Neural cell (in vitro differentiated cells): Measurements from ENCODE around the gene DNAJC18. TPM values are rescaled to one million over a fixed set of nuclear protein-coding genes. Genes with fewer than 3 reads are reported as not detected.

ENCODE experiments used
- H2AFZ ChIP-seq: fragments of 200-600, 300-800 bp; sonication (generic), shearing (Covaris generic); 2 replicates; pipeline ENCODE4 v1.6.0; 2014; ENCODE audit warnings: low read depth, mild to moderate bottlenecking, antibody characterized with exemption, low read length, moderate library complexity
- H3F3A ChIP-seq: fragments of 200-600 bp; shearing (Covaris generic); 2 replicates; pipeline ENCODE4 v1.6.1; 2016; ENCODE audit warnings: mild to moderate bottlenecking, moderate library complexity, mixed read lengths, antibody characterized with exemption, low read length; ENCODE audit not compliant: insufficient read depth, poor library complexity, severe bottlenecking
- H3K27ac ChIP-seq: fragments of 200-600, 300-800 bp; sonication (generic), shearing (Covaris generic); 2 replicates; pipeline ENCODE4 v1.5.1; 2014; ENCODE audit warnings: mild to moderate bottlenecking, low read length, moderate library complexity
- H3K27me3 ChIP-seq: fragments of 300-800, 200-600 bp; sonication (generic), shearing (Covaris generic); 2 replicates; pipeline ENCODE4 v1.6.0; 2014; ENCODE audit warnings: mild to moderate bottlenecking, low read depth, low read length, moderate library complexity; ENCODE audit not compliant: insufficient read depth
- H3K36me3 ChIP-seq: fragments of 300-800, 200-600 bp; sonication (generic), shearing (Covaris generic); 2 replicates; pipeline ENCODE4 v1.5.1; 2014; ENCODE audit warnings: mild to moderate bottlenecking, antibody characterized with exemption, low read length, moderate library complexity; ENCODE audit not compliant: insufficient read depth
- H3K4me2 ChIP-seq: fragments of 300-800, 200-600 bp; sonication (generic), shearing (Covaris generic); 2 replicates; pipeline ENCODE4 v1.6.0; 2014; ENCODE audit warnings: mild to moderate bottlenecking, low read length
- H3K4me3 ChIP-seq: fragments of 300-800, 200-600 bp; sonication (generic), shearing (Covaris generic); 2 replicates; pipeline ENCODE4 v1.5.1; 2014; ENCODE audit warnings: mild to moderate bottlenecking, low read length, moderate library complexity
- H3K79me2 ChIP-seq: fragments of 200-600 bp; shearing (Covaris generic); replicated peaks from 2 replicates; pipeline ENCODE4 v1.6.0; 2014; ENCODE audit warnings: mild to moderate bottlenecking, low read length, moderate library complexity; ENCODE audit not compliant: insufficient read depth
- H3K9ac ChIP-seq: fragments of 300-800, 200-600 bp; sonication (generic), shearing (Covaris generic); 2 replicates; pipeline ENCODE4 v1.6.1; 2016; ENCODE audit warnings: mild to moderate bottlenecking, low read length, mixed read lengths
- H3K9me2 ChIP-seq: fragments of 200-600 bp; shearing (Covaris generic); 2 replicates; pipeline ENCODE4 v1.6.1; 2016; ENCODE audit warnings: mild to moderate bottlenecking, low read length, mixed read lengths; ENCODE audit not compliant: insufficient read depth
- H3K9me3 ChIP-seq: fragments of 200-600, 300-800 bp; sonication (generic), shearing (Covaris generic); 2 replicates; pipeline ENCODE4 v1.6.1; 2016; ENCODE audit warnings: mild to moderate bottlenecking, mixed run types, low read length, moderate library complexity, mixed read lengths
- H4K20me1 ChIP-seq: fragments of 200-600 bp; shearing (Covaris generic); 2 replicates; pipeline ENCODE4 v1.6.1; 2016; ENCODE audit warnings: mild to moderate bottlenecking, mixed run types; ENCODE audit not compliant: insufficient read depth
- CTCF ChIP-seq: fragments of 450-650 bp; IDR thresholded peaks from 2 replicates; pipeline ENCODE4 v1.5.1; 2014; ENCODE audit warnings: antibody characterized with exemption, mild to moderate bottlenecking, moderate library complexity; ENCODE audit not compliant: poor library complexity, severe bottlenecking
- EP300 ChIP-seq: fragments of 450-650 bp; conservative IDR thresholded peaks from 2 replicates; pipeline ENCODE4 v1.6.1; 2014; ENCODE audit warnings: antibody characterized with exemption, mild to moderate bottlenecking, moderate library complexity; ENCODE audit not compliant: poor library complexity, severe bottlenecking
- EZH2 ChIP-seq: fragments of 200-600, 300-800 bp; shearing (Covaris generic), sonication (generic); IDR thresholded peaks from 2 replicates; pipeline ENCODE4 v1.6.1; 2014; ENCODE audit warnings: antibody characterized with exemption, low read length, borderline replicate concordance, mild to moderate bottlenecking; ENCODE audit not compliant: insufficient read depth, poor library complexity, severe bottlenecking
- MXI1 ChIP-seq: fragments of 450-650 bp; conservative IDR thresholded peaks from 2 replicates; pipeline ENCODE4 v1.6.1; 2014; ENCODE audit warnings: antibody characterized with exemption, mild to moderate bottlenecking; ENCODE audit not compliant: poor library complexity, severe bottlenecking
- POLR2AphosphoS5 ChIP-seq: IDR thresholded peaks from 2 replicates; pipeline ENCODE4 v1.6.1; 2012
- RAD21 ChIP-seq: fragments of 450-650 bp; conservative IDR thresholded peaks from 2 replicates; pipeline ENCODE4 v1.6.1; 2014; ENCODE audit warnings: antibody characterized with exemption, mild to moderate bottlenecking, moderate library complexity
- REST ChIP-seq: IDR thresholded peaks from 2 replicates; pipeline ENCODE4 v1.6.1; 2012; ENCODE audit warnings: borderline replicate concordance
- SMC3 ChIP-seq: fragments of 450-650 bp; conservative IDR thresholded peaks from 2 replicates; pipeline ENCODE4 v1.6.1; 2014; ENCODE audit warnings: antibody characterized with exemption, mild to moderate bottlenecking, moderate library complexity; ENCODE audit not compliant: poor library complexity
- TAF1 ChIP-seq: IDR thresholded peaks from 2 replicates; pipeline ENCODE4 v1.6.1; 2012; ENCODE audit warnings: low read depth
- polyA plus RNA-seq: library from polyadenylated mRNA; depleted of rRNA; stranded (reverse); fragments of >200 nt; gene quantifications from 2 replicates; pipeline ENCODE4 v1.2.3, GENCODE V29; 2014

DNAJC18 gene
- polyA plus RNA-seq, 1 donor from 2014 or later: 44.4 TPM

- Histone ChIP-seq H3K36me3 (no peaks in the 10 kb centered on the region), H3K27ac (no peak overlapping the region), H3K4me2 (no peak overlapping the region), H3K9ac (no peak overlapping the region), H2AFZ (no peak overlapping the region), H3K4me3 (no peak overlapping the region), H4K20me1 (no peaks in the 10 kb centered on the region), H3F3A (no peaks in the 10 kb centered on the region), H3K9me2 (no peaks in the 10 kb centered on the region), H3K79me2 (no peaks in the 10 kb centered on the region), H3K9me3 (no peaks in the 10 kb centered on the region), H3K27me3 (no peaks in the 10 kb centered on the region)
- TF ChIP-seq REST: no peak
- no peak for TF ChIP-seq SMC3
- no peak for TF ChIP-seq TAF1
- no peak for TF ChIP-seq CTCF
Observed at GRCh38 chr5:139459451-139459934, 20.2 kb upstream of the DNAJC18 start.

GRCh38 chr5:139458580-139459407 lies 19.5 kb upstream of the DNAJC18 start:
- Histone ChIP-seq H3K27ac (no peak overlapping the region), H3K27me3 (no peaks in the 10 kb centered on the region), H2AFZ (no peak overlapping the region), H4K20me1 (no peaks in the 10 kb centered on the region), H3K9ac (no peak overlapping the region), H3K36me3 (no peaks in the 10 kb centered on the region), H3K4me2 (no peak overlapping the region), H3K9me2 (no peaks in the 10 kb centered on the region), H3K4me3 (no peak overlapping the region), H3F3A (no peaks in the 10 kb centered on the region), H3K79me2 (no peaks in the 10 kb centered on the region), H3K9me3 (no peaks in the 10 kb centered on the region)
- no peak for TF ChIP-seq EP300
- no peak for TF ChIP-seq POLR2AphosphoS5
- no peak for TF ChIP-seq RAD21
- TF ChIP-seq SMC3: no peak
- TF ChIP-seq CTCF: no peak
- TF ChIP-seq REST: no peak
- TF ChIP-seq MXI1: no peak
- no peak for TF ChIP-seq TAF1
- TF ChIP-seq EZH2: no peak
